A204.1 (cell line): ENCODE results near the gene TMED6.
"Not testable (repeated sequence)": the region's sequence is repeated elsewhere in the genome, so short reads cannot be mapped to it uniquely, and the experiment has no call there.

Source experiments
- FAIRE-seq: peaks from 2 replicates; lab custom pipeline; 2012; peaks lifted over from hg19 to GRCh38; lab: Jason Lieb, UNC

TMED6 gene

GRCh38 chr16:69360070-69360469 is 8.5 kb upstream of the TMED6 start:
- not testable (repeated sequence) for FAIRE-seq

GRCh38 chr16:69350536-69351133 is 951 bp downstream of the TMED6 start:
- FAIRE-seq, result no peak

- no peak for FAIRE-seq
Observed at GRCh38 chr16:69349536-69349935, 2.0 kb downstream of the TMED6 start.

- FAIRE-seq, result no peak
Observed at GRCh38 chr16:69348222-69348621, 3.4 kb downstream of the TMED6 start.

GRCh38 chr16:69346683-69347082 is 4.9 kb downstream of the TMED6 start:
- no peak for FAIRE-seq

- no peak for FAIRE-seq
Observed at GRCh38 chr16:69345923-69346322, 5.7 kb downstream of the TMED6 start.

- FAIRE-seq, result no peak
Observed at GRCh38 chr16:69344171-69344570, 7.4 kb downstream of the TMED6 start.

GRCh38 chr16:69340095-69340644 is 11.4 kb downstream of the TMED6 start:
- no peak for FAIRE-seq

GRCh38 chr16:69339289-69340094 is 12.1 kb downstream of the TMED6 start, which contains the start of the genes COG8 and NIP7:
TSS of gene COG8 (minus strand) at chr16:69339564. CDS start at chr16:69339552, 12 bp downstream.
TSS of gene NIP7 (plus strand) at chr16:69339772. CDS start at chr16:69339830, 58 bp downstream.
- peak; percentile 98 for FAIRE-seq

GRCh38 chr16:69338557-69339288 is 12.9 kb downstream of the TMED6 start:
- no peak for FAIRE-seq

- FAIRE-seq, result no peak
Observed at GRCh38 chr16:69334696-69335095, 16.9 kb downstream of the TMED6 start.

GRCh38 chr16:69330286-69331109 is 21.1 kb downstream of the TMED6 start, which contains the start of gene PDF:
TSS of gene PDF (minus strand) at chr16:69330588. CDS start at chr16:69330570, 18 bp downstream.
- no peak for FAIRE-seq

GRCh38 chr16:69329369-69330285 is 22.0 kb downstream of the TMED6 start:
- FAIRE-seq, result no peak

- no peak for FAIRE-seq
Observed at GRCh38 chr16:69328854-69329316, 22.7 kb downstream of the TMED6 start.

- FAIRE-seq, result no peak
Observed at GRCh38 chr16:69327585-69328310, 23.8 kb downstream of the TMED6 start.

GRCh38 chr16:69326172-69326873 is 25.3 kb downstream of the TMED6 start:
- FAIRE-seq, result no peak

- FAIRE-seq, result no peak
Observed at GRCh38 chr16:69325784-69326171, 25.8 kb downstream of the TMED6 start.

GRCh38 chr16:69324585-69325253 is 26.9 kb downstream of the TMED6 start:
- FAIRE-seq, result no peak
